GM10847 (cell line): ENCODE data around the gene LYSMD4.

Source experiments
- POLR2A ChIP-seq: IDR thresholded peaks from 2 replicates; pipeline ENCODE4 v1.6.1; 2011; ENCODE audit not compliant: insufficient read length; ENCODE audit errors: extremely low read depth

The LYSMD4 gene

DNA sequence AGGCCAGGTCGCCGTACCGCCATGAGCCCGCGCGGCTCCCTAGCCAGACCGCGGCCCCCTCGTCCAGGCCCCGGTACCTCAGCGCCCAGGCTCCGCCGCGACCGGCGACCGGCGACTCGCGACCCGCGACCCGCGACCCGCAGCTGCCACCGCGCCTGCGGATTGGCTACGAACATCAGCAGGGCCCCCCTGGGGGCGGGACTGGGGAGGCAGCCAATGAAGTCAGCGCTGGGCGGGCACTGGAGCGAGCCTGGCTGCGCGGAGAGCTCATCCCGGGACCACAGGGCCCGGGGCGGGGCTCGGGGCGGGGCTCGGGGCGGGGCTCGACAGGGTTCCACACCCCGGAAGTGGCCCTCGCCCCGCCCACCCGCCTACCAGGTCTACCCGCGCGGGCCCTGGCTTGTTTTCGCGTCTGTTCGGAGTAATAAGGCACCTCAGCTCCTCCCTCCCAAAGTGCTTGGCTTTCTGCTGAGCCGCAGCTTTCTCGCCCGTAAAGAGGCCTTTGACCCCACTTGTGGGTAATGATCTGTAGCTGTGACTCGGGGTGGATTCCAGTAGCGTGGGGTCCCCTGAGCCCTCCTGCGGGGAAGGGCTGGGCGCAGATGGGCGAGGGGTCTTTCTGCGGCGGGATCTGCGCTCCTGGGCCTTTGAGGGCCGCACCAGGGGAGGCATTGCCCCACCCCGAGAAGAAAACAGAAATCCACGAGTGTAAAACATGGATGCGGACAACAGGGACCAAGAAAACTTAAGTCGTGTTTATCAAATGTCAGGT, at the start of gene LYSMD4:
LYSMD4 (minus strand) TSS at position 170 of the 772 bp plus-strand sequence. CDS start 1,438 bp downstream, outside the sequence.
- peak; percentile 13 for TF ChIP-seq POLR2A

DNA sequence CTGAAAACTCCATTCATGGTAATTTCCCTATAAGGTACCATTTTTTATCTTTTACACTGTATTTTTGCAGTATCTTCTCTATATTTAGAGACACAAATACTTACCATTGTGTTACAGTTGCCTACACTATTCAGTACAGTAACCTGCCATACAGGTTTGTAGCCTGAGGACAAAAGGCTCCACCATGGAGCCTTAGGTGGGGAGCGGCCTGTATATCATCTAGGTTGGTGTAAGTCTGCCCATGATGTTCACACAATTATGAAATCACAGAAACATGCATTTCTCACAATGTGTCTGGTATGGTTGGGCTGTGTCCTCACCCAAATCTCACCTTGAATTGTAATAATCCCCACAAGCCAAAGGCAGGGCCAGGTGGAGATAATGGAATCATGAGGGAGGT, 43.9 kb upstream of the LYSMD4 start:
- no peak for TF ChIP-seq POLR2A

DNA sequence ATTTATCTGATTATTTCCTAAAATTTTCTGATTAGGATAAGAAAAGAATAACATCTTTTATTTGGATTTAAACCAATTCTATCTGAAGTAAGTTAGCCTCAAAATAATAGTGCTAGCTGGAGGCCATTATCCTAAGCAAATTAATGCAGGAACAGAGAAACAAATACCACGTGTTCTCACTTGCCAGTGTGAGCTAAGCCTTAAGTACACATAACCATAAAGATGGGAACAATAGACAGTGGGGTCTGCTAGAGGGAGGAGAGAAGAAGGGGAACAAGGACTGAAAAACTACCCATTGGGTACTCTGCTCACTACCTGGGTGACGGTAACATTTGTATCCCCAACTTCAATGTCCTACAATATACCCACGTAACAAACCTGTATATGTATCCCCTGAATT, 31.3 kb upstream of the LYSMD4 start:
- TF ChIP-seq POLR2A, result no peak

- no peak for TF ChIP-seq POLR2A
Observed at GRCh38 chr15:99763827-99764226, 30.6 kb upstream of the LYSMD4 start.

GRCh38 chr15:99762288-99762687, 29.1 kb upstream of the LYSMD4 start:
- no peak for TF ChIP-seq POLR2A

DNA sequence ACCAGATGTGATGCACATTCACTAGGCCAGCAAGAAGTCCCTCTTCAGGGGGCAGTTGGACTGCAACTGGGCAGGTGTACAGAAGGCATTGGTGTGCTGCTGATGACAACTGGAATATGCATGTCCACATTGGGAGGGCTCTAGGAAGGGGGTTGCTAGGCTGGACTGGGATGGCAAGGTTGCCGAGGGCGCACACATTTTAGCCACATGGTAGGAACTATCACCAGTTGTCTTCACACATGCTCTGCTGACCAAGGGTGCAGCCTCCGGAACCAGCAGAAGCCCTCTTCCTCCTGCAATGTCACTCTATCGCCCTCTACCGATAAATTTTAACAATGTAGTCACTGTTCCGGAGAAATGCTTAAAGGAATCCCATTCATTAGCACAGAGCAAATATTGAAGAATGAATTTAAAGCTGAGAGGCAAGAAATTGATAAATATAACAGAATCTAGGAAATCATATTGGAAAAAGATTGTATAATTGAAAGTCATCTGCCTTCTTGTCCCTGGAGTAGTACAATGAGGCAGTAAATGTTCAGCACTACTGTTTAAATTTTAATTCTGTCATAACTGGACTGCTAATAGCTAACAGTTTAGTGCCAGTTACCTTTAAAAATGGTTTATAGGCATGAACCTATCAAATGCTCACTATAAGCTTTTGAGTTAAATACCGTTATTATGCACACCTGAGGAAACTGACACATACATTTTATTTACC, 22.6 kb upstream of the LYSMD4 start:
- TF ChIP-seq POLR2A, result no peak

DNA sequence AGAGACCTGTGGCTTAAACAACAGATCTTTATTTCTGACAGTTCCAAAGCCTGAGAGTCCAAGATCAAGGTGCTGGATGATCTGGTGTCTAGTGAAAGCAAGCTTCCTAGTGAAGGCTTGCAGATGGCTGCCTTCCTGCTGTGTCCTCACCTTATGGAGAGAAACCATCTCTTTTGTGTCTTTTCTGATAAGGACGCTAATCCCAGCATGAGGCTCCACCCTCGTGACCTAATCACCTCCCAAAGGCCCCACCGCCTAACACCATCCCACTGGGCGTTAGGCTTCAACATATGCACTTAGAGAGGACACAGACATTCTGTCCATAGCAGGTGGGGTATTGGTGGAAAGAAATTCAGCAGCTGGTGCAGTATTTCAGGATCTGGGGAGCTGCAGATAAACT, 19.8 kb upstream of the LYSMD4 start:
- no peak for TF ChIP-seq POLR2A

DNA sequence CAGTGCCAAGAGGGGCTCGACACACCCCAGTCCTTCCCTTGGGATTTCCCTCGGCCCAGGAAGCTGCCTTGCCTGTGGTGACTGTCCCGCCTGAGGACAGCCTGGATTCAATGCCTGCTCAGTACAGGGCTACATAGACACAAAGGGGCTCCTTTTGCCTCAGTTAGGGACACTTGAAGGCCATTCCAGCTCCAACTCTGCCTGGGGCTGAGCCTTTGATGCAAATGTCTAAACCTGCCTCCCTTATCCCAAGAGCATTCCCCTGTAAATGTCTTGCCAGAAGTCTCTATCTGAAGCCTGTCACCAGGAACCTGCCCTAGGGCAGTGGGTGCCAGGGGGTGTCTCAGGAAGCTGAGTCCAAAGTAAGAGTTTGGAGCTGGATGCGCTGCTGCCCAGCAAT, 19.3 kb upstream of the LYSMD4 start:
- TF ChIP-seq POLR2A, result no peak

- TF ChIP-seq POLR2A, result no peak
Observed at GRCh38 chr15:99749386-99749785, 16.1 kb upstream of the LYSMD4 start.

- TF ChIP-seq POLR2A, result no peak
Observed at GRCh38 chr15:99745370-99746086, 12.3 kb upstream of the LYSMD4 start.

DNA sequence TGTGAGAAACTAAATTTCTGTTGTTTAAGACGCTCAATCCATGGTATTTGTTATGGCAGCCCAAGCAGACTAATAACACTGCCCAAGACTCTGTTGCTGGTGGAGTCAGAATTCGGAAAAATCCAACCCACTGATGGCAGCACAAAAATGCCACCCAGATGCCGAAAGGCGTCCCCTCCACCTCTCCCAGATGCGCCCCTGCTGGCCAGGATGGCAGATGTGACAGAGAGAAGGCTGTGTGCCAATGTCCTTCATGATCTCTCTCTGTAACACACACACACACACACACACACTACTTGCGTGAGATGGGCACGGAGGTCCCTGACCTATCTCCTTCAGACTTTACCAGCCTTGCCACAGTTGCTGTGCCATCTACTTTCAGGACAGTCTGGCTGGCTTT, 10.9 kb upstream of the LYSMD4 start:
- no peak for TF ChIP-seq POLR2A

GRCh38 chr15:99741835-99742234, 8.6 kb upstream of the LYSMD4 start:
- no peak for TF ChIP-seq POLR2A

DNA sequence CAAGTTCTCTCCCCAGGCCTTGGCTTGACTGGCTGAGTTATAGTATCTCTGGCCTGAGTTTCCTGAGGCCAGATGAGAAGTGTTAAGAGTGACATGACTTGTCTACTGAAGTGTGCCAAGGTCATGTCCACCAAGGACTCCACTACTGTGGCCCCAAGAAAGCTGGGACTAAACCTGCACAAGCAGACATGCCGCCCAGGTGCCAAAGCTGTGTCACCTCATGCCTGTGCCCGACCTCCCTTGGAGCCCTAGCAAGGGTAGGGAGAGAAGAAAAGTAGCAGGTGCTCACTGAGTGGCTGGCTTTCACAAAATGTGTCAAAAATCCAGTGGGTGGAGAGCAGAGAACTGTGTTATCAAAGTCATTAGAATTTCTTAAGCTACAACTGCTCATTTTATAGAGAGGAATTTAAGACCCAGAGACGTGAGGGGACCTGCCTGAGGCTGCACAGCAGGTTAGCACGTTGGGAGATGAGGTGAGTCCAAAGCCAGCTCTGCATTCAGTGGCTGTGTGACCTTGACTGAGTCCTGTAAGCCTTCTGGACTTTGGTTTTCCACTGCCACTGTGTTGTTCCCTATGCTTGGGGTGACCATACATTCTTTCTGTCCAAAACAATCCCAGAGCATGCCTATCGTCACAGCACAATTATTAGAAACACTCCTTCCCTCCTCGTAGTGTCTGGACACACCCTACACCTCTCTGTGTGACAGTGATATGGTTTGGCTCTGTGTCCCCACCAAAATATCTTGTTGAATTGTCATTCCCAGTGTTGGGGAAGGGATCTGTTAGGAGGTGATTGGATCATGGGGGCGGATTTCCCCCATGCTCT, 5.0 kb upstream of the LYSMD4 start:
- TF ChIP-seq POLR2A, result no peak

DNA sequence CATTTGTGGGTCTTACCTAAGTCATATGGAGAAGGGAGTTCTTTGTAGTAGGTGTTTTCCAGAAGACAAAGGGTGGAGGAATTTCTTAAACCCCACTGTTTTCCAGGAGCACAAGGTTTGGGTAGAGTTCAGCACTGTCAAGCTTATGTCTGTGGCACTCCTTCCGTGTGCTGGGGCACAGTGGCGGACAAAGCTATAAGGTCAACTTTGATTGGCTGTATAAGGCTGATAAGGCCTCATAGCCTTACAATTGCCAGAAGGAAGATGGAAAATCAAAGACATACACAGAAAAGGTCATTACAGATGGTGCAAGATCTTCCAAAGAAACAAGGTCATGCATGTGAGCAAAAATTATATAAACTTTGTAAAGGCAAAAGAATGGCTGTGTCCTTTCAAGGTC, 3.5 kb upstream of the LYSMD4 start:
- TF ChIP-seq POLR2A, result no peak

DNA sequence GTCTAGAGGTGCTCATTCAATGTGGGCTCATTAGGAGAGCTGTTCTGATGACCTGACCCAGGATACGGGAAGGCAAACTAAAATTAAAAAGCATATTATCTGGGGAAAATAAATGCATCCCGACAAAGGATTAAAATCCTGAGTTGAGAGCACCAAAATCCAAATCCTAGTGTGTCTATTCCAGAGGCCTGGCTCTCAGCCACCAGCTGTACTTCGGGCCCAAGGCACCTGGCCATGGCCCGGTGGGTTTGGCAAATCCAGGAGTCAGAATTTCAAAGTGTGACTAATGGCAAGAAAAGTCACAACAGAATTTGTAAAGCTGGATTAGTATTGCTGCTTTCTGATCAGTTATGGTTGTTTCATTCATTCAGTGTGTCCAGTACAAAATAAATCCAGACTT, 2.6 kb upstream of the LYSMD4 start:
- no peak for TF ChIP-seq POLR2A
